Left lung (tissue), 10 donors: ENCODE results near the gene ZNF701. TPM values are rescaled to one million over a fixed set of nuclear protein-coding genes. Genes with fewer than 3 reads are reported as not detected.
"Not testable (repeated sequence)": the region's sequence is repeated elsewhere in the genome, so short reads cannot be mapped to it uniquely, and the experiment has no call there.

Experiments
- ATAC-seq: fragments of 200-7000 bp; cut with Tn5 transposase; one replicate; pipeline ENCODE4 v1.9.1; 2020; ENCODE audit warnings: moderate library complexity
- DNase-seq, 4 donors: peaks; one replicate each; pipeline ENCODE4 v3.0.0-alpha.2; 2013 to 2020
- H3K27ac ChIP-seq, 2 donors: fragments of 200-600 bp; sonication (generic) in 1 of 2; one replicate each; pipeline versions ENCODE4 v1.5.0 to v1.8.0; 2020 to 2021
- H3K27me3 ChIP-seq, 2 donors: fragments of 200-600 bp; sonication (generic) in 1 of 2; one replicate each; pipeline versions ENCODE4 v1.5.0 to v1.8.0; 2020 to 2021
- H3K36me3 ChIP-seq, 2 donors: fragments of 200-600 bp; sonication (generic) in 1 of 2; one replicate each; pipeline versions ENCODE4 v1.5.0 to v1.8.0; 2020 to 2021
- H3K4me1 ChIP-seq, 2 donors: fragments of 200-600 bp; one replicate each; pipeline ENCODE4 v1.8.0; 2021
- H3K4me3 ChIP-seq, 2 donors: fragments of 200-600 bp; sonication (generic) in 1 of 2; one replicate each; pipeline versions ENCODE4 v1.5.0 to v1.8.0; 2020 to 2021; ENCODE audit warnings: mild to moderate bottlenecking in 1 of 2
- H3K9me3 ChIP-seq, 2 donors: fragments of 200-600 bp; sonication (generic) in 1 of 2; one replicate each; pipeline versions ENCODE4 v1.5.0 to v1.8.0; 2020 to 2021
- intact Hi-C, 2 donors: fragments of 100-400 bp; cut with DNase I; formaldehyde crosslinking; loops; one replicate each; pipeline versions ENCODE4 v1.11.2 to v1.14.2; 2022
- polyA plus RNA-seq, 6 donors: library from polyadenylated mRNA; unstranded; fragments of 120-200 nt; gene quantifications; one replicate each; pipeline ENCODE4 v1.2.1, GENCODE V29; 2013; ENCODE audit not compliant: insufficient read length in 6 of 6
- total RNA-seq, 2 donors: library from RNA; stranded (reverse); fragmentation: NEBNext Ultra II Directional; extraction: Animal tissue kit (Norgen Biotek cat#: 25700); gene quantifications; one replicate each; pipeline ENCODE4 v1.2.1, GENCODE V29; 2021
- TF ChIP-seq, protein P1 (sequence below), 2 donors: fragments of 200-600 bp; sonication (generic) in 1 of 2; IDR thresholded peaks; one replicate each; pipeline versions ENCODE4 v1.5.0 to v1.8.0; 2021; ENCODE audit warnings: antibody characterized with exemption in 2 of 2
- donor health status: DM: no; HTN: yes; CAD: no.
- donor health status: DM: no; HTN: no; CAD: no.

Gene ZNF701
- total and polyA plus RNA-seq, 8 donors = 18.1 to 22.3 (median 20.5) TPM

DNA sequence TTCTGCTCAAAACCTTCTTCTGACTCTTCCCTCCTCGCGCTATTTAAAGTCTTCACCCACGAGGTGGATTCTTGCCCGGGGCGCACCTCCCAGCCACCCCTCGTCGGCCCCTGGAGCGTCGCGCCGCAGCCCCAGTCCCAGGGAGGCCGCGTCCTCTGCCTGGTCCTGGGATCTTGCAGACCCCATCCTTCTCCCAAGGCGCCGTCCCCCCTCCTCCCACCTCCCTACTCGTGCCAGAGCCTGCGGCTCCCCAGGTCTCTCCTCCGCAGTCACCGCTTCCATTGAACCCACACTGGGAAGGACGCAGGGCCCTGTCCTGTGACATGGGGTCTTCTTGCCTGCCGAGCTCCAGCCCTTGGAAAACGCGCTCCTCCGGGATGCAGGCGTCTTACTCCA, 42.1 kb upstream of the ZNF701 start:
- peak; percentile 28 for ATAC-seq
- intact Hi-C loops = no loop called here
- peak in 3 of 4 donors; percentile 16 to 76 (median 40) for DNase-seq

DNA sequence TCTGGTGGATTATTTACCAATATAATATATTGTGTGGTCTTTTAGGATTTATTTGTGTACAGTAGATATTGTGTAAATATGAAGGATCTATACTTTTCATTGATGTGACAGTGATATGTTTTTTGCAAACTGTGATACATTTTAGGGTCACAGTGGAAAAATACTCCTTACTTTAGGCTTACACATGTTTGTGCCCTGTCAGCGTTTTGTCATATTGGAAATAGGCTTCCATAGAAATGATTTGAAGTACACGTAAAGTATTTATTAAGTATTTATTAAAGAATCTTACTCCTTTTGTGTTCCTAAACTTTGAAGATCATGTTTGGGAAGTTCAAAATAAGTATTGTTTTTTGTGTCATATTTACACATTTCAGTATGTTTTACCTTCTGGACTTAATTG, 37.6 kb upstream of the ZNF701 start:
- H3K9me3 ChIP-seq = no peaks in the 10 kb centered on the region
- TF ChIP-seq, protein P1, sequence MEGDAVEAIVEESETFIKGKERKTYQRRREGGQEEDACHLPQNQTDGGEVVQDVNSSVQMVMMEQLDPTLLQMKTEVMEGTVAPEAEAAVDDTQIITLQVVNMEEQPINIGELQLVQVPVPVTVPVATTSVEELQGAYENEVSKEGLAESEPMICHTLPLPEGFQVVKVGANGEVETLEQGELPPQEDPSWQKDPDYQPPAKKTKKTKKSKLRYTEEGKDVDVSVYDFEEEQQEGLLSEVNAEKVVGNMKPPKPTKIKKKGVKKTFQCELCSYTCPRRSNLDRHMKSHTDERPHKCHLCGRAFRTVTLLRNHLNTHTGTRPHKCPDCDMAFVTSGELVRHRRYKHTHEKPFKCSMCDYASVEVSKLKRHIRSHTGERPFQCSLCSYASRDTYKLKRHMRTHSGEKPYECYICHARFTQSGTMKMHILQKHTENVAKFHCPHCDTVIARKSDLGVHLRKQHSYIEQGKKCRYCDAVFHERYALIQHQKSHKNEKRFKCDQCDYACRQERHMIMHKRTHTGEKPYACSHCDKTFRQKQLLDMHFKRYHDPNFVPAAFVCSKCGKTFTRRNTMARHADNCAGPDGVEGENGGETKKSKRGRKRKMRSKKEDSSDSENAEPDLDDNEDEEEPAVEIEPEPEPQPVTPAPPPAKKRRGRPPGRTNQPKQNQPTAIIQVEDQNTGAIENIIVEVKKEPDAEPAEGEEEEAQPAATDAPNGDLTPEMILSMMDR (IDR thresholded peaks at IDR 0.05) = no peak
- no peak overlapping the region for H3K27ac ChIP-seq
- no peak overlapping the region for H3K4me3 ChIP-seq
- no peak for ATAC-seq
- H3K27me3 ChIP-seq = no peaks in the 10 kb centered on the region
- intact Hi-C loops = no loop called here
- H3K4me1 ChIP-seq = peaks cover 5 to 37% of the 10 kb centered on the region in 2 donors
- no peaks in the 10 kb centered on the region for H3K36me3 ChIP-seq
- DNase-seq = no peak

More for the DNA sequence above, 42.1 kb upstream of the ZNF701 start:
- Histone ChIP-seq H3K27me3 (no peaks in the 10 kb centered on the region), H3K27ac (peak overlapping the region; percentile 90 to 96), H3K4me1 (peaks cover 5 to 20% of the 10 kb centered on the region in 2 donors), H3K9me3 (peaks cover 0 to 25% of the 10 kb centered on the region in 2 donors), H3K36me3 (no peaks in the 10 kb centered on the region), H3K4me3 (peak overlapping the region; percentile 75 to 79)
- TF ChIP-seq, protein P1 (IDR thresholded peaks at IDR 0.05) = no peak

DNA sequence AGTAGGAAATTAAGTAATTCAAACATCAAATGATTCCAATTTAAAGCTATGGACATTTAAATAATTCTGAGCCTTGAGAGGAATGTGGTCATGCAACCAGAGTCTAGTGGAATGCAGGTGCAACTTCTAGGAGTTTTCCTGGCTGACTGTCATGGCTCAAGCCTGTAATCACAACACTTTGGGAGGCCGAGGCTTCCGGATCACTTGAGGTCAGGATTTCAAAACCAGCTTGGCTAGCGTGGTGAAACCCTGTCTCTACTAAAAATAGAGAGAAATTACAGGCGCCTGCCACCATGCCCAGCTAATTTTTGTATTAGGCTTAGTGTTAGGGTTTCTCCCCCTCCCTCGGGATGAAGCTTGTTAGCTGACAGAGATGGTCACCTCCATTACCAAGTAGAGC, 36.2 kb upstream of the ZNF701 start:
- Histone ChIP-seq H3K27me3 (no peaks in the 10 kb centered on the region), H3K27ac (peak overlapping the region; percentile 19 to 28), H3K4me3 (no peak overlapping the region), H3K4me1 (peaks cover 0 to 27% of the 10 kb centered on the region in 2 donors), H3K9me3 (no peaks in the 10 kb centered on the region), H3K36me3 (no peaks in the 10 kb centered on the region)
- TF ChIP-seq, protein P1 (IDR thresholded peaks at IDR 0.05) = no peak
- intact Hi-C loops = no loop called here
- peak; percentile 40 for ATAC-seq
- peak in 3 of 4 donors; percentile 10 to 73 (median 40) for DNase-seq

DNA sequence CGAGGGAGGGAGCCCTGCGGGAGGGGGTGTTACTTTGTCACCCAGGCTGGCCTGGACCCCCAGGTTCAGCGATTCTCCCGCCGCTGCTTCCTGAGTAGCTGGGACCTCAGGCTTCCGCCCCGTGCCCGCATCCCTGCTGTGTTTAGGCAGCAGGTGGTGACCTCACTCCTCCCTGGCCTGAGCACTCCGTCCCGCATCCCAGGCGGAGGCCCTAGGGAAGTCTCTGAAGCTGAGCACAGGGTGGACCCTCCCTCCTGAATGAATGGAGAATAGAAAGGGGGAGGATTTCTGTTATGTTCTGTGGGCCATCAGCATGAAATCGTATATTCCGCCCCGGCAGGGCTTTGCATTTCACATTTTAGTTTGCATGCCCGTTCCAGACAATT, 34.7 kb upstream of the ZNF701 start:
- intact Hi-C loops, H3K36me3 ChIP-seq, H3K27me3 ChIP-seq, H3K9me3 ChIP-seq: not testable (repeated sequence)
- H3K4me3 ChIP-seq = peak overlapping the region; percentile 28 to 55
- peaks cover 0 to 21% of the 10 kb centered on the region in 2 donors for H3K4me1 ChIP-seq
- ATAC-seq = peak; percentile 6
- peak in 3 of 4 donors; percentile 6 to 81 (median 34) for DNase-seq
- peak overlapping the region; percentile 13 to 81 for H3K27ac ChIP-seq

DNA sequence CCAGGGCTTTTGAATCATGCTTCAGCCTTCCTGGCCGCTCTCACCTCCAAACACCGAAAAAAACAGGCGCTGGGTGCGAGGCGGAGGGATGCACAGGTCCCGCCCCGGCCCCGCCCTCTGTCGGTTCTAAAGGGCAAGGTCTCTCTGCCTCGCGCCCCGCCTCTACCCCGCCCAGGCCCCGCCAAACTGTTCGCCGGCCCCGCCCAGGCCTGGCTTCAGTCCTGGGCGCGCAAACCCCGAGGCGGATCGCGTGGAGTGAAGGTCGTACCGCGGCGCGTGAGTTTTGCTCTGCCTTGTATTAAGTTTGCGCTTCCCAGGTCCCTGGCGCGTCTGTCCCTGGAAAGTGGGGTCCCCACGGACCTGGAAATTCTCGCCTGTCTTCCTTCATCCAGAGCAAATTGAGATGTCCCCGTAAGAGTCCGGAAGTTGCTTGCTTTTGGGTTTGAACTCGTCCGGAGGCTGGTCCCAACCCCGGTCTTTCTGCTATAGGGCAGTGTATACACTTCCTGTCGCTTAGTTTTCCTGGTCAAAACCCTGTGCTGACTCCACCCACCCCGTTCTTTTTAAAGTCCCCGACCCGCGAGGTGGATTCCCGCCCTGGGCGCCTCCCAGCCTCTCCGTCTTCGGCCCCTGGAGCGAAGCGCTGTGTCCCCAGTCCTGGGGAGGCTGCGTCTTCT, 34.2 kb upstream of the ZNF701 start:
- peaks cover 0 to 21% of the 10 kb centered on the region in 2 donors for H3K4me1 ChIP-seq
- H3K9me3 ChIP-seq = peaks cover 0 to 13% of the 10 kb centered on the region in 2 donors
- peak overlapping the region; percentile 28 to 55 for H3K4me3 ChIP-seq
- H3K36me3 ChIP-seq = no peaks in the 10 kb centered on the region
- no peaks in the 10 kb centered on the region for H3K27me3 ChIP-seq
- intact Hi-C loops = no loop called here
- DNase-seq (peak; percentile 77 to 99 (median 86)), ATAC-seq (peak; percentile 98)
- TF ChIP-seq, protein P1 (IDR thresholded peaks at IDR 0.05) = peak in 1 of 2 donors; percentile 52
- H3K27ac ChIP-seq = peak overlapping the region; percentile 13 to 81
